ENCODE measurements around the gene ADCYAP1.
"Not testable (repeated sequence)": the region's sequence is repeated elsewhere in the genome, so short reads cannot be mapped to it uniquely, and the experiment has no call there.

Gene ADCYAP1

GRCh38 chr18:904218-905090 is at the start of gene ADCYAP1:
TSS of gene ADCYAP1 (plus strand) at chr18:904871. CDS start at chr18:905387, 516 bp downstream.
- peak; percentile 71 for DNase-seq (ENCODE audit: low spot score)

DNA sequence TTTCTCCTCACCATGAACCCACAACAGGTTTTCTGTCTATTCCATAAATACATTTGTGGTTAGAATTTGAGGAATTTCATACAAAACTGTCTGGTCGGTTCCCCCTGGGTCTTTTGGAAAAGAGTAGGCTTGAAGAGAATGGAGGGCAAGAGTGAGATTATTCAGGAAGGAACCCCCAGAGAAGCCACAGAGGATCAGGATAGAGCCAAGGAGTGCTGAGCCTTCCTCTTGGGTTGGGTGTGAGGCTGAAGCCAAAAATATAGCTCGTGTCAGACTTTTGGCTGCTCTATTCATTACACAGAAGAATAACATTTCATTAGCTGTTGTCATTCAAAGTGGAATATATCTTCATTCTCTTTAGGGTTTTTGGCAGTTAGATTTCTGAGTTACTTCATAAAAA is 46.7 kb upstream of the ADCYAP1 start:
- no peak for DNase-seq (ENCODE audit: low spot score)

DNA sequence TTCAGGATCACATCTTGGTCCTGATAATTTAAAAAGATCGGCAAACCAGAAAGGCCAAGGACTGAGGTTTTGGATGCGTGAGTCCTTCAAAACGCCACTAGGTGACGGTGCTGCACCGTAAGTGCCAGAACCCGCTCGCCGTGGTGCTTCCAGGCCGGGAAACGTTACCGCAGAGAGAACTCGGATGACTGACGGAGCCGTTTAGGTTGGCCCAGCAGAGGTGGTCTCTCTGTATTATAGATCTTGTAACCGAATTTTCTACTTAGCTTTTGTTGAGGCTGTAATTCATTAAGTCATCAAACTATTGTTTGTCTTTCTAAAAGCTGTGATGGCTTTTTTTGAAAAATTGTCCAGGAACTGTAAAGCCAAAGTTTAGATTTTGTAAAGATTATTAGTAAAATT is 39.8 kb upstream of the ADCYAP1 start:
- peak; percentile 83 for DNase-seq (ENCODE audit: low spot score)

GRCh38 chr18:867257-867656 is 37.4 kb upstream of the ADCYAP1 start:
- no peak for DNase-seq (ENCODE audit: low spot score)

DNA sequence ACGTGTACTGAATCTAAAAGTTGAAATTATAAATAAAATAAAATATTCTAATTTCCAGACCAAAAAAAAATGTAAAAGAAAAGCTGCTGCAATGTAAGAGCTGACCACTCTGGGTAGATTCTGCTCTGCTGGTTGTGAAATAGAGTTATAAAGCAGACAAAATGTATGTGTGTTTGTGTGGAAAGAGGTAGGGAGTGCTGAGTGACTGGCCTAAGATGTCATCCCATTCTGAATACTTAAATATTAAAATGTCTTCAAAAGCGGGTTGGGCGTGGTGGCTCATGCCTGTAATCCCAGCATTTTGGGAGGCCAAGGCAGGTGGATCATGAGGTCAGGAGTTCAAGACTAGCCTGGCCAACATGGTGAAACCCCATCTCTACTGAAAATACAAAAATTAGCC is 31.2 kb upstream of the ADCYAP1 start:
- not testable (repeated sequence) for DNase-seq (ENCODE audit: low spot score)

DNA sequence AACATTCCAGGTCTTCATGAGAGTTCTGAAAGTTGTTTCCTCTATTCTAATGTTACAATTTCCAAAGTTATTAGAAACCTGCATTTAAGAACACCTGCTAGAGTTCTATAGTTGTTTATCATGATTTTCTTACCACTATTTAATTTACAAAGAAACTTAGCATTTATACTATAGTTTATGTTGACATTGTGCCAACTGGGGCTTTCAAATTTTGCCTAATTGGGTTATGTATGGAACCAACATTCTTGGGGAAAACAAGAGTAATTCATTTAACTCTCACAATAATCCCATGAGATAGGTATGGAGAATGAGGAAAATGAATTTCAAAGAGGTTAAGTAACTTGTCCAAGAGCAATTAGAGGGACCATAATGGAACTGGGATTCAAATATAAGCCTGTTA is 28.8 kb upstream of the ADCYAP1 start:
- DNase-seq (ENCODE audit: low spot score), result no peak

DNA sequence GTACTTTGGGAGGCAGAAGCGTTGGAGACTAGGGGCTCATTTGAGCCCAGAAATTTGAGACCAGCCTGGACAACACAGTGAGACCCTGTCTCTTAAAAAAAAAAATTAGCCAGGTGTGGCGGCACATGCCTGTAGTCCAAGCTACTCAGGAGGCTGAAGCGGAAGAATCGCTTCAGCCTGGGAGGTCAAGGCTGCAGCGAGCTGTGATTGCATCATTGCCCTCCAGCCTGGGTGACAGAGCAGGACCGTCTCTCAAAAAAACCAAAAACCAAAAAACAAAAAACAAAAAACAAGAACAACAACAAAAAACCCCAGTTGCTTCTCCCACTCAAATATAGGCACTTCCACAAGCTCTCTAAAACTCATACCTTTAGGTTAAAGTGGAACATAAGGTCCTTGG is 27.4 kb upstream of the ADCYAP1 start:
- no peak for DNase-seq (ENCODE audit: low spot score)

DNA sequence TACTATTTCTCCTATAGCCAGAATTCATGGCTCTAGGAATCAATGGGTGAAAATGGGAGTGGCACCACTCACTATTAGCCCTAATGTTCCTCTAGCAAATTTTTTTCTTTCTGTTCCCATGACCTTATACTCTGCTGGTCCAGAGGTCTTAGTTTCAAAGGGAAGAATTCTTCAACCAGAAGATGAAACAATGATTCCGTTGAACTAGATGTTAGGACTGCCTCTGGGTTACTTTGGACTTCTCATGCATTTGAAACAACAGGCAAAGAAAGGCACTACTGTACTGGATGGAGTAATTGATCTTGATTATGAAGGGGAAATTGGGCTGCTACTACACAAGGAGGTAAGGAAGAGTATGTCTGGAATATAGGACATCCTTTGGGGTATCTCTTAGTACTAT is 18.6 kb upstream of the ADCYAP1 start:
- no peak for DNase-seq (ENCODE audit: low spot score)

- DNase-seq (ENCODE audit: low spot score), result no peak
Observed at GRCh38 chr18:887716-888115, 17.0 kb upstream of the ADCYAP1 start.

DNA sequence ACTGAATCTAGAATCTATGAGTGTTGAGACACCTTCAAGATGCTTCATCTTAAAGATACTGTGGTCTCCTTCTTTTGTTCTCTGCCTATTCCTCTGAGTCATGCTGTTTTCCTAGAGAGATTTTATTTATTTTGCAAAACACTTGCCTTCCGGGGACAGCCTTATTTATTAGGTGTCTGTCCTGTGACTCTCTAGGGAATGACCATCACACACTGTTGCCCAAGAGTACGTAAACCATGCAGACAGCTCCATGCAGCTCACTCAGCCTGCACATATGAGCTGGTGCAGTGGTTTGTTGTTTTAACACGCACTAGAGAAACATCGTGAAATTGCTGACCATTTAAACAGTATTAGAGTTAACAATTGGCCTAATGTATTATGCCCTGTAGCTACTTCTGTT is 12.4 kb upstream of the ADCYAP1 start:
- DNase-seq (ENCODE audit: low spot score), result no peak

DNA sequence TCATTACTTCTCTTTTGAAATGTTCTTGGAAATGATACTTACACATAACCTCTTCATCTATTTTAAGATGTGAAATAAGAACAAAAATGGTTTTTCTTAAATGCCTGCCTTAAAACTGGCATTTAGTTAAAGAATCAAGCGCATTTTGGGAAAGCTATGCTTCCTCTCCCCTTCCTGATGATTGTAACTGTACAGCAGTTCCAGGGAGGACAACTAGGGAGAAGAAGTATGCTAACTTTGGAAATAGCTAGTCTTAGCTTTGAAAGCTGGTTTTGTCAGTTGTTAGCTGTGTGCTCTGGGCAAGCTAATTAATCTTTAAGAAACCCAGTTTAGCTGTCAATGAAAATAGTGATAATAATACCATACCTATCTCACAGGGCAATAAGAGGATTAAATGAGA is 8.4 kb upstream of the ADCYAP1 start:
- DNase-seq (ENCODE audit: low spot score), result no peak

DNA sequence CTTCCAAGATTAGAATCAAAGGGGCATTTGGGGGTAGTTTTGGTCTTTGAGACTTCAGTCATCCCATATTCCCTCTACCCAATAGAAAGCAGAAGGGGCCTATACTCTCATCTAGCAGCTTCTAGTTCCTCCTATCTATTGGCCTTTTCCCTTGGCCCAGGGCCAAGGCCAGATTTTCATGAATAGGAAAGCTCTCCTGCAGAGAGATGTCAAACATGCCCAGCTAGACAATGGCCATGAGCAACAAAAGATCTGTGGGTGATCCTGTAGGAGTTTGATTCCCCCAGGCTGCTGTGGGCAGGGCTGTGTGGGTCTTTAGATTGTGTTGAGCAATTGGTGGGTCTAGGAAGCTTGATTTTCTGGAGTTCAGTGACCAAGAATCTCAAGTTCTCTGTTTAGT is 2.9 kb upstream of the ADCYAP1 start:
- no peak for DNase-seq (ENCODE audit: low spot score)

DNA sequence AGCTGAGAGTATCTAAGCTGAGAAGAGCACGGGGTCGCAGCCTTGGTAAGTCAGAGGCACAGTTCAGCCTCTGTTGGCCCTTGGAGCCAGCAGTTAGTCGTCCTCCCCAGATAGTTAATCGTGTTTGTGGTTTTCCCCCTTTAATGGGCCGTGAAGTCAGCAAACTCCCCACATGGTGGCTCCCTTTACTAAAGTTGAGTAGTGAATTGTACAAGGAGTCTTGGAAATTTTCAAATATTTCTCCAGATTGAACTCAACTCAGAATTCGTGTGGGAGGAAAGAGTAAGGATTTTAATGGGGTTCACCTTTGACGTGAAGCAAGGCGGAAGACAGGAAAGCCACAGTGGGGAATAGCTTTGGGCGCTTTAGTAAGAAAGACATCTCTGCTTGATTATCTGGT is 2.4 kb upstream of the ADCYAP1 start:
- DNase-seq (ENCODE audit: low spot score), result no peak

GRCh38 chr18:903701-904100 is 970 bp upstream of the ADCYAP1 start:
- peak; percentile 84 for DNase-seq (ENCODE audit: low spot score)

DNA sequence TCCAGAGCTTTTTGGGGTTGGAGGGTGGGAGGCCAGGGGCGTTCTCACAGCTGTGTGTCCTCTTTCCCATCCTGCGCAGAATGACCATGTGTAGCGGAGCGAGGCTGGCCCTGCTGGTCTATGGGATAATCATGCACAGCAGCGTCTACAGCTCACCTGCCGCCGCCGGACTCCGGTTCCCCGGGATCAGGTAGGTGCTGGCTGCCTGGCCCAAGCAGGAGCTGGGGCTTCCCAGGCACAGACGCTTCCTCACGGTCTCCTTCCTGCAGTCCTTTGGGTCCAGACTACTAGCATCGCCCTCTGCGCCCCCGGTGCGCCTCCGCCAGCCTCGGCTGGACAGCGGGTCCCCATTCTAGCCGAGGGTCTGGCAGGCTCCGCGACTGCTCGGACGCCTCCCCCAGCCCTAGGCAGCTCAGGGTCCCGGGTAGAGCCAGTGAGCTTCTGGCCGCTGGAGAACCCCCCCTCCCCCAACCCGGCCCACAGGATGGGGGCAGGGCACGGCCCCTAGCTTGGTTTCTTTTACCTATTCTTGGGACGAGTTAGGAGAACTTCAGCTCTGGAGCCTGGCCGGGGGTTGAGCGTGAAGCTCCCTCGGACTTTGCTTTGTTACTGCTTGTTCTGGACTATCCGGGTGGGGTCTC is 756 bp downstream of the ADCYAP1 start:
- peak; percentile 58 for DNase-seq (ENCODE audit: low spot score)

- peak; percentile 50 for DNase-seq (ENCODE audit: low spot score)
Observed at GRCh38 chr18:905948-906415, 1.3 kb downstream of the ADCYAP1 start.

DNA sequence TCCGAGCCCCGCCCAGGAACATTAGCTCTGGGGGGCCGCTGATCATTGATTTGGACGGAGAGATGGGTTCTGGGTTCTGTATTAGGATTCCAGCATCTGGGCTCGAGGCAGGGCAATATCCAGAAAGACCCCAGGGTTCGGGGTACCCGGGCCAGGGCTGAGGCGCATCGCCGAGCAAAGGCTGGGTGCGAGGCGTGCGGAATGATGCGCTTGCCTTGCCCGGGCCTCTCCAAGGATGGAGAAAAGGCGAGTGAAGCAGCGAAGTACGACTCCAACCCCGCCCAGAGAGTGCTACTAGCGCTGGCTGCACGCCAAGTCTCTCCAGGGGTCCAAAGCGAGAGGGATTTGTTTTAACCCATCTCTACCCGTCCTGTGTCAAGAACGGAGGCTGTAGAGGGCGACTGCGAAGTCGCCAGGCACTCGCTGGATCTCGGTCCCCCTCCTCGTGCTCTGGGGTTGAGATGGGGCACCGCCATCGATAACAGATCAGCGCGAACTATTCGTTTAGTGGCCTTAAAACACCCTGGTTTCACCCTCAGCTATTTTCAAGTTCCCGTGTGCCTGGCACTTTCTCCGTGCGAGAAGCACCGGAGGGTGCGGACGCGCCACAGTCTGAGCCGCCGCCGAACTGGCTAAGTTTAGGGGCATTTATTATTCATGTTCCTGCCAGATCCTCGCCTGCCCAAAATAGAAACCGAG is 1.9 kb downstream of the ADCYAP1 start:
- peak; percentile 59 for DNase-seq (ENCODE audit: low spot score)

GRCh38 chr18:907115-907884 is 2.6 kb downstream of the ADCYAP1 start:
- peak; percentile 66 for DNase-seq (ENCODE audit: low spot score)

GRCh38 chr18:907885-908757 is 3.5 kb downstream of the ADCYAP1 start:
- DNase-seq (ENCODE audit: low spot score), result peak; percentile 58

DNA sequence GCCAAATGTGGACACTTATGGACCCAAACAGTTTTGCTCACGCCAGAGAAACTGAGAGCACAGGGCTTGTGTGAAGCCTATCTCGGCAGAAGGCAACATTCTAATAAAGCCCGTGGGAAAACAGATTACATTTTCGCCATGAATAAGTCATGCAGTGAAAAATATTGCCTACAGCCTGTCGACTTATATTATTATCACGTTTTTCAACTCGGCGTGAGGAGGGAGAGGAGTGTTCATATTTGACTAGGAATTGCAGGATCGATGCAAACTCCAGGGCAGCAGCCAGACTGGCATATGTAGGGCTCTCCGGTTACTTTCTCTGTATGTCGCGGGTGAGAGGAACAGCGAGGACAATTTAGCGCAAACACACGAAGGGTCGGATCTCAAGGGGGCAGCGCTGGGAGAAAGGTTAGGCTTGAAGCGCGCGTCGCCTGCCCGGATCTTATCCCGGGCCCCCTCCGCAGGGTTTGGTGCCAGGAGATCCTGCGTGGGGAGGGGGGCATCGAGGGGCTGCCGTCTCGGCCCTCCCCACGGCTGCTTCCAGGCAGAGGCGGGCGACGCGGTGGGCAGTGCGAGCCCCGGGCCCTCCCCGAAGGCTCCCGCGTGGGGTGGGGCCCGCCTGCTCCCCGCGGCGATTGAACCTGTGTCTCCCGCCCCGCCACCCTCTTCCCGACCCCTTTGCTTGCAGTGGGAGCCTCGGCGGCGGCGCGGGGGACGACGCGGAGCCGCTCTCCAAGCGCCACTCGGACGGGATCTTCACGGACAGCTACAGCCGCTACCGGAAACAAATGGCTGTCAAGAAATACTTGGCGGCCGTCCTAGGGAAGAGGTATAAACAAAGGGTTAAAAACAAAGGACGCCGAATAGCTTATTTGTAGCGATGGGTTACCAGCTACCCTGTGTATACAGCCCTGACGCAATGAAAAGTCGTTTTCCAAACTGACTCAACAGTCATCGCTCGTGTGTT is 4.4 kb downstream of the ADCYAP1 start:
- peak; percentile 55 for DNase-seq (ENCODE audit: low spot score)

Data from ecto neural progenitor cell (in vitro differentiated cells).